WTC11 (cell line): Measurements from ENCODE around the gene NR3C2. TPM values are rescaled to one million over a fixed set of nuclear protein-coding genes. Genes with fewer than 3 reads are reported as not detected.

Experiments
- ATAC-seq: fragments of 200-7000 bp; cut with Tn5 transposase; 2 replicates; pipeline ENCODE4 v1.10.0; 2021; ENCODE audit warnings: mild to moderate bottlenecking, moderate library complexity
- CTCF ChIA-PET: fragments of 300-600 bp; sonication (Branson Sonifier 250); formaldehyde crosslinking; loops from one replicate; lab custom pipeline; 2021; ENCODE audit warnings: antibody characterized with exemption; lab: Charles Lee
- POLR2A ChIA-PET: fragments of 350-600 bp; sonication (Branson Sonifier 250); formaldehyde crosslinking; loops from one replicate; lab custom pipeline; 2021; ENCODE audit warnings: antibody characterized with exemption; lab: Charles Lee
- DNase-seq: peaks from one replicate; pipeline ENCODE4 v3.0.0; 2021; ENCODE audit warnings: low spot score
- H3K27ac Mint-ChIP-seq: 2 replicates; pipeline ENCODE4 v1.8.0; 2021; ENCODE audit warnings: mixed read lengths
- H3K27me3 Mint-ChIP-seq: 2 replicates; pipeline ENCODE4 v1.8.0; 2021; ENCODE audit warnings: low read depth, mild to moderate bottlenecking, moderate library complexity, mixed read lengths
- H3K36me3 Mint-ChIP-seq: 2 replicates; pipeline ENCODE4 v1.8.0; 2021; ENCODE audit warnings: mixed read lengths
- H3K4me1 Mint-ChIP-seq: 2 replicates; pipeline ENCODE4 v1.8.0; 2022; ENCODE audit warnings: mixed read lengths
- H3K4me3 Mint-ChIP-seq: 2 replicates; pipeline ENCODE4 v1.8.0; 2021; ENCODE audit warnings: mild to moderate bottlenecking, moderate library complexity, mixed read lengths
- H3K9me3 Mint-ChIP-seq: 2 replicates; pipeline ENCODE4 v1.8.0; 2021; ENCODE audit warnings: mixed read lengths
- AFF4 ChIP-seq: sonication (generic); formaldehyde crosslinking; IDR thresholded peaks from 2 replicates; pipeline ENCODE4 v1.8.1; 2023; ENCODE audit warnings: mild to moderate bottlenecking, missing genetic modification reagents, borderline replicate concordance
- ATF1 ChIP-seq: sonication (generic); formaldehyde crosslinking; IDR thresholded peaks from 2 replicates; pipeline ENCODE4 v1.8.1; 2023; ENCODE audit warnings: mild to moderate bottlenecking, moderate library complexity, missing genetic modification reagents
- CBFB ChIP-seq: sonication (generic); formaldehyde crosslinking; IDR thresholded peaks from 2 replicates; pipeline ENCODE4 v1.8.1; 2022; ENCODE audit warnings: mild to moderate bottlenecking, low read depth, missing genetic modification reagents
- CDX4 ChIP-seq: fragments of 250-450 bp; sonication (Bioruptor Pico); IDR thresholded peaks from 2 replicates; pipeline ENCODE4 v1.9.0; 2021; ENCODE audit warnings: moderate library complexity, mild to moderate bottlenecking, inconsistent platforms, borderline replicate concordance
- CTCF ChIP-seq: fragments of 200-600 bp; IDR thresholded peaks from 2 replicates; pipeline ENCODE4 v1.8.0; 2022; ENCODE audit warnings: antibody characterized with exemption
- ELF4 ChIP-seq: sonication (generic); formaldehyde crosslinking; IDR thresholded peaks from 2 replicates; pipeline ENCODE4 v1.8.1; 2022; ENCODE audit warnings: low read depth, mild to moderate bottlenecking, moderate library complexity, missing genetic modification reagents
- ETV6 ChIP-seq: sonication (generic); formaldehyde crosslinking; IDR thresholded peaks from 2 replicates; pipeline ENCODE4 v1.8.1; 2022; ENCODE audit warnings: mild to moderate bottlenecking, missing genetic modification reagents
- FOXK1 ChIP-seq: sonication (generic); formaldehyde crosslinking; IDR thresholded peaks from 2 replicates; pipeline ENCODE4 v1.8.0; 2022; ENCODE audit warnings: mild to moderate bottlenecking, moderate library complexity, missing genetic modification reagents
- FOXP1 ChIP-seq: sonication (generic); formaldehyde crosslinking; IDR thresholded peaks from 2 replicates; pipeline ENCODE4 v1.8.0; 2022; ENCODE audit warnings: missing genetic modification reagents, mild to moderate bottlenecking, moderate library complexity, borderline replicate concordance
- FOXP4 ChIP-seq: sonication (generic); formaldehyde crosslinking; IDR thresholded peaks from 2 replicates; pipeline ENCODE4 v1.8.0; 2022; ENCODE audit warnings: mild to moderate bottlenecking, missing genetic modification reagents
- GABPB1 ChIP-seq: sonication (generic); formaldehyde crosslinking; IDR thresholded peaks from 2 replicates; pipeline ENCODE4 v1.8.1; 2023; ENCODE audit warnings: mild to moderate bottlenecking, missing genetic modification reagents
- GRHL2 ChIP-seq: fragments of 250-450 bp; sonication (Bioruptor Pico); IDR thresholded peaks from 2 replicates; pipeline ENCODE4 v1.8.0; 2022; ENCODE audit warnings: mild to moderate bottlenecking, moderate library complexity; ENCODE audit not compliant: insufficient replicate concordance, severe bottlenecking
- JAZF1 ChIP-seq: fragments of 250-450 bp; sonication (Bioruptor Pico); IDR thresholded peaks from 2 replicates; pipeline ENCODE4 v1.9.0; 2021; ENCODE audit warnings: moderate library complexity, mild to moderate bottlenecking, inconsistent platforms
- MAX ChIP-seq: sonication (generic); formaldehyde crosslinking; IDR thresholded peaks from 2 replicates; pipeline ENCODE4 v1.8.0; 2022; ENCODE audit warnings: mild to moderate bottlenecking, missing genetic modification reagents
- MXD4 ChIP-seq: fragments of 250-450 bp; sonication (Bioruptor Pico); IDR thresholded peaks from 2 replicates; pipeline ENCODE4 v1.8.0; 2021; ENCODE audit warnings: mild to moderate bottlenecking, moderate library complexity, borderline replicate concordance
- NFATC4 ChIP-seq: fragments of 250-450 bp; sonication (Bioruptor Pico); IDR thresholded peaks from 2 replicates; pipeline ENCODE4 v1.9.0; 2021; ENCODE audit warnings: mild to moderate bottlenecking
- NFE2L1 ChIP-seq: sonication (generic); formaldehyde crosslinking; IDR thresholded peaks from 2 replicates; pipeline ENCODE4 v1.8.1; 2023; ENCODE audit warnings: missing genetic modification reagents
- NR3C1 ChIP-seq: sonication (generic); formaldehyde crosslinking; conservative IDR thresholded peaks from 2 replicates; pipeline ENCODE4 v1.8.1; 2023; ENCODE audit warnings: low read depth, mild to moderate bottlenecking, missing genetic modification reagents
- PRRX2 ChIP-seq: fragments of 250-450 bp; sonication (Bioruptor Pico); IDR thresholded peaks from 2 replicates; pipeline ENCODE4 v1.8.0; 2021; ENCODE audit warnings: mild to moderate bottlenecking
- SOX15 ChIP-seq: fragments of 250-450 bp; sonication (Bioruptor Pico); IDR thresholded peaks from 2 replicates; pipeline ENCODE4 v1.9.0; 2021; ENCODE audit warnings: mild to moderate bottlenecking
- TP53 ChIP-seq: sonication (generic); formaldehyde crosslinking; IDR thresholded peaks from 2 replicates; pipeline ENCODE4 v1.8.1; 2023; ENCODE audit warnings: mild to moderate bottlenecking, missing genetic modification reagents
- ZBTB21 ChIP-seq: sonication (generic); formaldehyde crosslinking; IDR thresholded peaks from 2 replicates; pipeline ENCODE4 v1.8.1; 2023; ENCODE audit warnings: mild to moderate bottlenecking, missing genetic modification reagents, borderline replicate concordance
- ZSCAN18 ChIP-seq: fragments of 250-450 bp; sonication (Bioruptor Pico); IDR thresholded peaks from 2 replicates; pipeline ENCODE4 v2.1.2; 2022; ENCODE audit warnings: mild to moderate bottlenecking, moderate library complexity
- total RNA-seq: library from RNA; stranded (reverse); gene quantifications from 3 replicates; pipeline ENCODE4 v1.2.3, GENCODE V29; 2021

NR3C2 gene
- total RNA-seq, 1 experiment from 2014 or later: 2.8 TPM

- H3K36me3 Mint-ChIP-seq: peaks cover 52% of the 10 kb centered on the region
- H3K4me3 Mint-ChIP-seq: no peak overlapping the region
- TF ChIP-seq NR3C1 (CRISPR knock-in tag): no peak
- TF ChIP-seq TP53 (CRISPR knock-in tag): no peak
- TF ChIP-seq ELF4 (CRISPR knock-in tag): no peak
- TF ChIP-seq CTCF: no peak
- no peak for TF ChIP-seq MAX (CRISPR knock-in tag)
- TF ChIP-seq MXD4 (CRISPR knock-in tag): no peak
- no peak for TF ChIP-seq FOXK1 (CRISPR knock-in tag)
- TF ChIP-seq SOX15 (CRISPR knock-in tag): no peak
- TF ChIP-seq NFATC4: no peak
- TF ChIP-seq GRHL2 (CRISPR knock-in tag): no peak
- TF ChIP-seq CBFB (CRISPR knock-in tag): no peak
- no peak for TF ChIP-seq ETV6 (CRISPR knock-in tag)
- no peak for TF ChIP-seq PRRX2 (CRISPR knock-in tag)
- no peak for TF ChIP-seq CDX4 (CRISPR knock-in tag)
- no peak for TF ChIP-seq FOXP1 (CRISPR knock-in tag)
- no peak for TF ChIP-seq JAZF1
- no peak for TF ChIP-seq ZBTB21
- no peak for TF ChIP-seq ATF1 (CRISPR knock-in tag)
- DNase-seq (no peak), ATAC-seq (no peak)
- no peaks in the 10 kb centered on the region for H3K27me3 Mint-ChIP-seq
- CTCF ChIA-PET: no interaction called here
- no peak overlapping the region for H3K27ac Mint-ChIP-seq
- no peaks in the 10 kb centered on the region for H3K4me1 Mint-ChIP-seq
- POLR2A ChIA-PET: no interaction called here
- H3K9me3 Mint-ChIP-seq: peaks cover 57% of the 10 kb centered on the region
These were observed 139.8 kb downstream of the NR3C2 start for GRCh38 chr4:148302416-148302815.

- ATAC-seq (no peak), DNase-seq (no peak)
- CTCF ChIA-PET: no interaction called here
- no peaks in the 10 kb centered on the region for H3K4me1 Mint-ChIP-seq
- H3K27ac Mint-ChIP-seq: no peak overlapping the region
- no peak overlapping the region for H3K4me3 Mint-ChIP-seq
- H3K27me3 Mint-ChIP-seq: no peaks in the 10 kb centered on the region
- peaks cover 64% of the 10 kb centered on the region for H3K9me3 Mint-ChIP-seq
- peaks cover 52% of the 10 kb centered on the region for H3K36me3 Mint-ChIP-seq
- POLR2A ChIA-PET: no interaction called here
- TF ChIP-seq NFE2L1: no peak
- no peak for TF ChIP-seq FOXP4 (CRISPR knock-in tag)
- no peak for TF ChIP-seq AFF4 (CRISPR knock-in tag)
- TF ChIP-seq GABPB1 (CRISPR knock-in tag): no peak
- TF ChIP-seq ZSCAN18 (CRISPR knock-in tag): no peak
- TF ChIP-seq CDX4 (CRISPR knock-in tag): no peak
- TF ChIP-seq CBFB (CRISPR knock-in tag): no peak
These were observed 141.3 kb downstream of the NR3C2 start for GRCh38 chr4:148300877-148301276.
